Left lung (tissue), 10 donors: Measurements from ENCODE around the gene CASP12. TPM values are rescaled to one million over a fixed set of nuclear protein-coding genes. Genes with fewer than 3 reads are reported as not detected.

Experiments used
- ATAC-seq: fragments of 200-7000 bp; cut with Tn5 transposase; one replicate; pipeline ENCODE4 v1.9.1; 2020; ENCODE audit warnings: moderate library complexity
- DNase-seq, 4 donors: peaks; one replicate each; pipeline ENCODE4 v3.0.0-alpha.2; 2013 to 2020
- H3K27ac ChIP-seq, 2 donors: fragments of 200-600 bp; sonication (generic) in 1 of 2; one replicate each; pipeline versions ENCODE4 v1.5.0 to v1.8.0; 2020 to 2021
- H3K27me3 ChIP-seq, 2 donors: fragments of 200-600 bp; sonication (generic) in 1 of 2; one replicate each; pipeline versions ENCODE4 v1.5.0 to v1.8.0; 2020 to 2021
- H3K36me3 ChIP-seq, 2 donors: fragments of 200-600 bp; sonication (generic) in 1 of 2; one replicate each; pipeline versions ENCODE4 v1.5.0 to v1.8.0; 2020 to 2021
- H3K4me1 ChIP-seq, 2 donors: fragments of 200-600 bp; one replicate each; pipeline ENCODE4 v1.8.0; 2021
- H3K4me3 ChIP-seq, 2 donors: fragments of 200-600 bp; sonication (generic) in 1 of 2; one replicate each; pipeline versions ENCODE4 v1.5.0 to v1.8.0; 2020 to 2021; ENCODE audit warnings: mild to moderate bottlenecking in 1 of 2
- H3K9me3 ChIP-seq, 2 donors: fragments of 200-600 bp; sonication (generic) in 1 of 2; one replicate each; pipeline versions ENCODE4 v1.5.0 to v1.8.0; 2020 to 2021
- CTCF ChIP-seq, 2 donors: fragments of 200-600 bp; sonication (generic) in 1 of 2; IDR thresholded peaks; one replicate each; pipeline versions ENCODE4 v1.5.0 to v1.8.0; 2021; ENCODE audit warnings: antibody characterized with exemption in 2 of 2
- intact Hi-C, 2 donors: fragments of 100-400 bp; cut with DNase I; formaldehyde crosslinking; loops; one replicate each; pipeline versions ENCODE4 v1.11.2 to v1.14.2; 2022
- polyA plus RNA-seq, 6 donors: library from polyadenylated mRNA; unstranded; fragments of 120-200 nt; gene quantifications; one replicate each; pipeline ENCODE4 v1.2.1, GENCODE V29; 2013; ENCODE audit not compliant: insufficient read length in 6 of 6
- total RNA-seq, 2 donors: library from RNA; stranded (reverse); fragmentation: NEBNext Ultra II Directional; extraction: Animal tissue kit (Norgen Biotek cat#: 25700); gene quantifications; one replicate each; pipeline ENCODE4 v1.2.1, GENCODE V29; 2021
- donor health status: DM: no; HTN: yes; CAD: no.
- donor health status: DM: no; HTN: no; CAD: no.

CASP12 gene
- total and polyA plus RNA-seq, 8 donors = 0.61 to 1.2 (median 0.97) TPM

GRCh38 chr11:104905271-104905670 is 7.0 kb upstream of the CASP12 start:
- no peaks in the 10 kb centered on the region for H3K4me1 ChIP-seq
- no peaks in the 10 kb centered on the region for H3K27me3 ChIP-seq
- DNase-seq (no peak), ATAC-seq (no peak)
- TF ChIP-seq CTCF (IDR thresholded peaks at IDR 0.05) = no peak
- intact Hi-C loops = no loop called here
- no peak overlapping the region for H3K4me3 ChIP-seq
- no peaks in the 10 kb centered on the region for H3K9me3 ChIP-seq
- no peak overlapping the region for H3K27ac ChIP-seq
- peaks cover 0 to 5% of the 10 kb centered on the region in 2 donors for H3K36me3 ChIP-seq

- Histone ChIP-seq H3K27me3 (no peaks in the 10 kb centered on the region), H3K4me3 (no peak overlapping the region), H3K27ac (peak overlapping the region in 1 of 2 donors; percentile 72), H3K4me1 (no peaks in the 10 kb centered on the region), H3K36me3 (no peaks in the 10 kb centered on the region), H3K9me3 (no peaks in the 10 kb centered on the region)
- DNase-seq = no peak
- no peak for ATAC-seq
- intact Hi-C loops = no loop called here
- TF ChIP-seq CTCF (IDR thresholded peaks at IDR 0.05) = no peak
Measured at GRCh38 chr11:104899226-104899625, 966 bp upstream of the CASP12 start.

- peak; percentile 15 for ATAC-seq
- intact Hi-C loops = no loop called here
Measured at GRCh38 chr11:104898685-104899013, 389 bp upstream of the CASP12 start.

GRCh38 chr11:104895634-104896033 is 2.6 kb downstream of the CASP12 start:
- no peak for DNase-seq
- ATAC-seq = no peak
- intact Hi-C loops = no loop called here
- H3K27ac ChIP-seq = no peak overlapping the region
- H3K4me3 ChIP-seq = no peak overlapping the region
- no peaks in the 10 kb centered on the region for H3K27me3 ChIP-seq
- no peaks in the 10 kb centered on the region for H3K9me3 ChIP-seq
- H3K4me1 ChIP-seq = no peaks in the 10 kb centered on the region
- TF ChIP-seq CTCF (IDR thresholded peaks at IDR 0.05) = no peak
- H3K36me3 ChIP-seq = no peaks in the 10 kb centered on the region

More at GRCh38 chr11:104898685-104899013, 389 bp upstream of the CASP12 start:
- no peak for DNase-seq
- Histone ChIP-seq H3K9me3 (no peaks in the 10 kb centered on the region), H3K4me1 (no peaks in the 10 kb centered on the region), H3K36me3 (no peaks in the 10 kb centered on the region), H3K27me3 (no peaks in the 10 kb centered on the region), H3K4me3 (no peak overlapping the region), H3K27ac (peak overlapping the region; percentile 33 to 72)
- no peak for TF ChIP-seq CTCF (IDR thresholded peaks at IDR 0.05)

- Histone ChIP-seq H3K27me3 (no peaks in the 10 kb centered on the region), H3K4me1 (no peaks in the 10 kb centered on the region), H3K27ac (no peak overlapping the region), H3K4me3 (no peak overlapping the region), H3K36me3 (no peaks in the 10 kb centered on the region), H3K9me3 (no peaks in the 10 kb centered on the region)
- no peak for TF ChIP-seq CTCF (IDR thresholded peaks at IDR 0.05)
- intact Hi-C loops = no loop called here
- ATAC-seq (no peak), DNase-seq (no peak)
Measured at GRCh38 chr11:104893876-104894275, 4.4 kb downstream of the CASP12 start.
